ENCODE measurements around the gene DNM3. TPM values are rescaled to one million over a fixed set of nuclear protein-coding genes. Genes with fewer than 3 reads are reported as not detected.

Gene DNM3
- total and polyA plus RNA-seq, 9 of the 15 experiments (the other 6 are each of a cell fraction or from before 2014, with no cell fraction given): 0.08 to 0.36 (median 0.22) TPM; not detected in 1

DNA sequence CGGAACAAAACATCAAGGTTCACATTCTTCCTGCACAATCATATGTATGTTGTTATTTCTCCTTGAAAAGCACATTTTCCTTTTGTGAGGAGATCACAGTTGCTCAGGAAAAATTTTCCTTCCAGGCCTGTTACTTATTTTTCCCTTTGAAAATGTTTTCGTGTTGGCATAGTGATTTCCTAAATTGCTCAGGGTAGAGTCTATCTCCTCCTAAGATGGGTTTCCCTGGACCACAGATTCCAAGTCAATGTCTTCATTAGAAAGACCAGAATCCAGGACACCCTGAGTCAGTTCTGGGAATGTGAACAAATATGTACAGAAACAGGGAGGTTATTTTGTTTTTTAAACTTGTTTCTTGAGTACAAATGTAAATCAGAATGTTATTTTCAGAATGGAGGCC is 484.8 kb downstream of the DNM3 start:
- intact Hi-C loops (cut with micrococcal nuclease) (no loop called here), in situ Hi-C loops (cut with MboI) (no loop called here)
- WGBS (ENCODE audit: insufficient coverage, low coverage, missing lambda C conversion rate): 4% methylated on average over 2 of the region's 2 CpGs
- Histone ChIP-seq H3K79me2 (ENCODE audit: control insufficient read depth, insufficient read depth, low read length) (no peaks in the 10 kb centered on the region), H3K4me3 (no peak overlapping the region), H3K27me3 (ENCODE audit: control insufficient read depth in 2 of 2, insufficient read depth in 2 of 2, low read length in 2 of 2) (peaks cover 0 to 5% of the 10 kb centered on the region in 2 experiments; a peak in 1 of 5 replicates), H3K27ac (ENCODE audit: extremely low read depth, low read depth, low read length) (no peak overlapping the region), H3K4me1 (replicated peaks in 1 of 2; ENCODE audit: control insufficient read depth in 2 of 2, insufficient read depth in 2 of 2, low read length in 2 of 2) (no peaks in the 10 kb centered on the region), H3K9me1 (ENCODE audit: control insufficient read depth, insufficient read depth, low read length) (no peaks in the 10 kb centered on the region), H3K9me3 (replicated peaks; ENCODE audit: control insufficient read depth, insufficient read depth, low read depth, low read length) (no peaks in the 10 kb centered on the region), H3K36me3 (ENCODE audit: control insufficient read depth, insufficient read depth, low read length) (no peaks in the 10 kb centered on the region), H3K4me2 (ENCODE audit: insufficient read depth, low read length) (no peak overlapping the region), H4K20me1 (replicated peaks; ENCODE audit: control insufficient read depth, insufficient read depth, low read length) (no peaks in the 10 kb centered on the region), H2AFZ (ENCODE audit: low read depth, low read length) (no peak overlapping the region), H3K9ac (ENCODE audit: insufficient read depth in 1 of 2, low read depth in 2 of 2, low read length in 2 of 2) (no peak overlapping the region)
- no peak for TF ChIP-seq MEF2A (IDR thresholded peaks at IDR 0.05; ENCODE audit: control insufficient read depth, low read depth, low read length)
- no peak for TF ChIP-seq TCF7L2 (IDR thresholded peaks at IDR 0.05; ENCODE audit: low read depth, low read length)
- TF ChIP-seq, protein P1, sequence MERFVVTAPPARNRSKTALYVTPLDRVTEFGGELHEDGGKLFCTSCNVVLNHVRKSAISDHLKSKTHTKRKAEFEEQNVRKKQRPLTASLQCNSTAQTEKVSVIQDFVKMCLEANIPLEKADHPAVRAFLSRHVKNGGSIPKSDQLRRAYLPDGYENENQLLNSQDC (CRISPR knock-in tag; IDR thresholded peaks at IDR 0.05): no peak
- TF ChIP-seq JUNB (CRISPR knock-in tag; conservative IDR thresholded peaks at IDR 0.05): no peak
- TF ChIP-seq, protein P2, sequence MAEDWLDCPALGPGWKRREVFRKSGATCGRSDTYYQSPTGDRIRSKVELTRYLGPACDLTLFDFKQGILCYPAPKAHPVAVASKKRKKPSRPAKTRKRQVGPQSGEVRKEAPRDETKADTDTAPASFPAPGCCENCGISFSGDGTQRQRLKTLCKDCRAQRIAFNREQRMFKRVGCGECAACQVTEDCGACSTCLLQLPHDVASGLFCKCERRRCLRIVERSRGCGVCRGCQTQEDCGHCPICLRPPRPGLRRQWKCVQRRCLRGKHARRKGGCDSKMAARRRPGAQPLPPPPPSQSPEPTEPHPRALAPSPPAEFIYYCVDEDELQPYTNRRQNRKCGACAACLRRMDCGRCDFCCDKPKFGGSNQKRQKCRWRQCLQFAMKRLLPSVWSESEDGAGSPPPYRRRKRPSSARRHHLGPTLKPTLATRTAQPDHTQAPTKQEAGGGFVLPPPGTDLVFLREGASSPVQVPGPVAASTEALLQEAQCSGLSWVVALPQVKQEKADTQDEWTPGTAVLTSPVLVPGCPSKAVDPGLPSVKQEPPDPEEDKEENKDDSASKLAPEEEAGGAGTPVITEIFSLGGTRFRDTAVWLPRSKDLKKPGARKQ (CRISPR knock-in tag; IDR thresholded peaks at IDR 0.05): no peak
- no peak for TF ChIP-seq PHTF2 (CRISPR knock-in tag; IDR thresholded peaks at IDR 0.05)
- TF ChIP-seq, protein P3, sequence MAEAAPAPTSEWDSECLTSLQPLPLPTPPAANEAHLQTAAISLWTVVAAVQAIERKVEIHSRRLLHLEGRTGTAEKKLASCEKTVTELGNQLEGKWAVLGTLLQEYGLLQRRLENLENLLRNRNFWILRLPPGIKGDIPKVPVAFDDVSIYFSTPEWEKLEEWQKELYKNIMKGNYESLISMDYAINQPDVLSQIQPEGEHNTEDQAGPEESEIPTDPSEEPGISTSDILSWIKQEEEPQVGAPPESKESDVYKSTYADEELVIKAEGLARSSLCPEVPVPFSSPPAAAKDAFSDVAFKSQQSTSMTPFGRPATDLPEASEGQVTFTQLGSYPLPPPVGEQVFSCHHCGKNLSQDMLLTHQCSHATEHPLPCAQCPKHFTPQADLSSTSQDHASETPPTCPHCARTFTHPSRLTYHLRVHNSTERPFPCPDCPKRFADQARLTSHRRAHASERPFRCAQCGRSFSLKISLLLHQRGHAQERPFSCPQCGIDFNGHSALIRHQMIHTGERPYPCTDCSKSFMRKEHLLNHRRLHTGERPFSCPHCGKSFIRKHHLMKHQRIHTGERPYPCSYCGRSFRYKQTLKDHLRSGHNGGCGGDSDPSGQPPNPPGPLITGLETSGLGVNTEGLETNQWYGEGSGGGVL (CRISPR knock-in tag; IDR thresholded peaks at IDR 0.05): no peak
- TF ChIP-seq HMG20B (CRISPR knock-in tag; IDR thresholded peaks at IDR 0.05): no peak
- TF ChIP-seq ZNF431 (CRISPR knock-in tag; IDR thresholded peaks at IDR 0.05): no peak
- no peak for TF ChIP-seq ZNF699 (CRISPR knock-in tag; IDR thresholded peaks at IDR 0.05; ENCODE audit: insufficient replicate concordance)
- TF ChIP-seq POLR2A (conservative IDR thresholded peaks at IDR 0.05): no peak
- TF ChIP-seq IFI16 (CRISPR knock-in tag; IDR thresholded peaks at IDR 0.05): no peak
- TF ChIP-seq, protein P4, sequence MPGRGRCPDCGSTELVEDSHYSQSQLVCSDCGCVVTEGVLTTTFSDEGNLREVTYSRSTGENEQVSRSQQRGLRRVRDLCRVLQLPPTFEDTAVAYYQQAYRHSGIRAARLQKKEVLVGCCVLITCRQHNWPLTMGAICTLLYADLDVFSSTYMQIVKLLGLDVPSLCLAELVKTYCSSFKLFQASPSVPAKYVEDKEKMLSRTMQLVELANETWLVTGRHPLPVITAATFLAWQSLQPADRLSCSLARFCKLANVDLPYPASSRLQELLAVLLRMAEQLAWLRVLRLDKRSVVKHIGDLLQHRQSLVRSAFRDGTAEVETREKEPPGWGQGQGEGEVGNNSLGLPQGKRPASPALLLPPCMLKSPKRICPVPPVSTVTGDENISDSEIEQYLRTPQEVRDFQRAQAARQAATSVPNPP (IDR thresholded peaks at IDR 0.05; ENCODE audit: borderline replicate concordance, insufficient read depth, insufficient read length): no peak
- TF ChIP-seq BDP1 (IDR thresholded peaks at IDR 0.05; ENCODE audit: insufficient read depth, insufficient read length): no peak
- TF ChIP-seq SUPT5H (IDR thresholded peaks at IDR 0.05): no peak
- TF ChIP-seq HEY1 (CRISPR knock-in tag; IDR thresholded peaks at IDR 0.05; ENCODE audit: borderline replicate concordance): no peak
- TF ChIP-seq SRSF1 (IDR thresholded peaks at IDR 0.05; ENCODE audit: low read depth, low read length): no peak
- FAIRE-seq (no peak), ATAC-seq (no peak), DNase-seq (ENCODE audit: extremely low read depth in 1 of 4, low spot score in 3 of 4) (no peak)
- no TSS peak for BruUV-seq (replicated peaks)
- CTCF ChIA-PET (ENCODE audit: low intra/inter-chr PET ratio): no interaction called here
- POLR2A ChIA-PET: interaction anchor here (1.0 kb wide), 1 partner anchor 9 kb away, joined by 4 read pairs; no protein-coding TSS in a partner anchor
